GM13977 (cell line): ENCODE results near the gene PITPNM2.

Experiments
- DNase-seq: peaks from one replicate; pipeline ENCODE4 v3.0.0; 2012; ENCODE audit warnings: low spot score
- CTCF ChIP-seq: IDR thresholded peaks from 2 replicates; pipeline ENCODE4 v1.5.1; 2012; ENCODE audit warnings: mild to moderate bottlenecking, control low read depth; ENCODE audit not compliant: insufficient read depth; ENCODE audit errors: extremely low read depth, missing control alignments
- in situ Hi-C: fragments of 300-500 bp; cut with MboI; formaldehyde crosslinking; loops from one replicate; pipeline ENCODE4 v1.12.0; 2022; ENCODE audit warnings: low sequenced_read_pairs, low pct_unique_long_range_greater_than_20kb, mixed read lengths, inconsistent platforms; ENCODE audit not compliant: unreplicated experiment

PITPNM2 gene

GRCh38 chr12:123102366-123102765 lies 48.5 kb downstream of the PITPNM2 start:
- DNase-seq: no peak
- in situ Hi-C loops: no loop called here
- TF ChIP-seq CTCF: no peak

- in situ Hi-C loops: no loop called here
Measured at GRCh38 chr12:123101526-123101925, 49.4 kb downstream of the PITPNM2 start.

More at GRCh38 chr12:123101526-123101925, 49.4 kb downstream of the PITPNM2 start:
- TF ChIP-seq CTCF: no peak
- no peak for DNase-seq
